Measurements from ENCODE around the gene ZNF35.

The ZNF35 gene

DNA sequence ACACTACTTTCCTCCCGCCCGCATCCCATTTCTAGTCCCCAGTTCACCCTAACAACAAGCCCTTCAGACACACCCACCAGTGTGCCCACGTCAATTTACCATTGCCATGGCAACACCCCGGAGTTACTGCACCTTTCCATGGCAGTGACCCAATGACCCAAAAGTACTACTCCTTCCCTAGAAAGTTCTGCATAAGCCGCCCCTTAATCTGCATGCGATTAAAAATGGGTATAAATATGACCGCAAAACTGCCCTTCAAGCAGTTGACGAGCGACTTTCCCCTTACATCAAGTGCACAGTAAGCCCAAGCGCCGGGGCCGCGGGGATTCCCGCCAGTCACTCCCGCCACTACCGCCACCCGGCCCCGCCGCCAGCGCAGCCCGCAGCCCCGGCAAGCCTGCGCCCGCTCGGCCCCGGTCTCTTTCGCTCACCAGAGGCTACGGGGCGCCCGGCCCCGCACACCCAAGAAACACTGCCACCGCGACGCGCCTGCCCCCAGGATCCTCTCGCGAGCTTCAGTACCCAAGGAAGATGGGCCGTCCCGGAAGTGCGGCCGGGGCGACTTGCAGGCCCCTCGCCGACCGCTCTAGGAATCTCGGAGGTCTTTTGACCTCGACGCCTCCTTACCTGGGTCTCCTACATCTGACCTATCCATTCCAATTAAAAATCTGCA lies 36.7 kb downstream of the ZNF35 start:
- peak overlapping the region; percentile 62 to 72 for H3K9ac ChIP-seq (ENCODE audit: low read length in 2 of 2)
- peaks cover 10% of the 10 kb centered on the region for H3K4me1 ChIP-seq (ENCODE audit: control insufficient read depth, insufficient read depth, low read length)
- H3K27ac ChIP-seq (ENCODE audit: low read length): no peak overlapping the region
- H3K4me3 ChIP-seq (ENCODE audit: low read length in 2 of 2): peak overlapping the region; percentile 61 to 79
- H3K9me3 ChIP-seq (ENCODE audit: control insufficient read depth in 2 of 2, low read length in 2 of 2): no peaks in the 10 kb centered on the region
- H3K36me3 ChIP-seq (ENCODE audit: control insufficient read depth in 2 of 2, insufficient read depth in 2 of 2, low read length in 2 of 2): peaks cover 2 to 9% of the 10 kb centered on the region in 2 donors
- no peaks in the 10 kb centered on the region for H3K27me3 ChIP-seq (ENCODE audit: control insufficient read depth in 1 of 2, insufficient read depth in 2 of 2, low read length in 2 of 2)

DNA sequence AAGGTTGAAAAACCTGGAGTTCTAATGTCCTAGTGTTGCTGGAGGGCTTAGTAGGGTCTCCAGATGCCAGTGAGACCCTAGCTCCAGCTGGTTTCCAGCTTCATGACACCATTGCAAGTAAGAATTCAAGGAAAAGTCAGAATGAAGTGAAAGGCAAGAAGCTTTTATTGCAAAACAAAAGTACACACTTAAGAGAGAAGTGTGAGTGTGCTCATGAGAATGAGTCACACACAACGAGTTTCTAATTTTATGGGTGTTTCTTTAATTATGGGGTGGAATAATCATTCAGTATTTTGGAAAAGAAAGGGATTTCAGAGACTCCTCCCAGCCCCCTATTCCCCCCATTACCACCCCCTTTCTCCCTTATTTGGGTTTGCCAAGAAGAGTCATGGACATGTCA lies 39.4 kb downstream of the ZNF35 start:
- no peak overlapping the region for H3K4me3 ChIP-seq (ENCODE audit: low read length in 2 of 2)
- H3K9ac ChIP-seq (ENCODE audit: low read length in 2 of 2): no peak overlapping the region
- no peak overlapping the region for H3K27ac ChIP-seq (ENCODE audit: low read length)
- H3K9me3 ChIP-seq (ENCODE audit: control insufficient read depth in 2 of 2, low read length in 2 of 2): no peaks in the 10 kb centered on the region
- H3K36me3 ChIP-seq (ENCODE audit: control insufficient read depth in 2 of 2, insufficient read depth in 2 of 2, low read length in 2 of 2): peaks cover 0 to 2% of the 10 kb centered on the region in 2 donors
- no peaks in the 10 kb centered on the region for H3K27me3 ChIP-seq (ENCODE audit: control insufficient read depth in 1 of 2, insufficient read depth in 2 of 2, low read length in 2 of 2)
- peaks cover 10% of the 10 kb centered on the region for H3K4me1 ChIP-seq (ENCODE audit: control insufficient read depth, insufficient read depth, low read length)

Measured in stomach smooth muscle (tissue), 2 donors.